Measurements from ENCODE around the gene ST3GAL5. TPM values are rescaled to one million over a fixed set of nuclear protein-coding genes. Genes with fewer than 3 reads are reported as not detected.

The ST3GAL5 gene
- total RNA-seq, 2 experiments from 2014 or later = 21.1 to 21.5 TPM

- H3K9me3 Mint-ChIP-seq = no peaks in the 10 kb centered on the region
- ATAC-seq (no peak), DNase-seq (no peak)
- peaks cover 12% of the 10 kb centered on the region for H3K4me1 Mint-ChIP-seq (ENCODE audit: low read depth)
- POLR2A ChIA-PET = no interaction called here
- intact Hi-C loops (cut with micrococcal nuclease) = no loop called here
- no peak overlapping the region for H3K27ac Mint-ChIP-seq
- no peaks in the 10 kb centered on the region for H3K36me3 Mint-ChIP-seq (ENCODE audit: low read depth)
- peaks cover 5% of the 10 kb centered on the region for H3K27me3 Mint-ChIP-seq
- TF ChIP-seq, protein P1, sequence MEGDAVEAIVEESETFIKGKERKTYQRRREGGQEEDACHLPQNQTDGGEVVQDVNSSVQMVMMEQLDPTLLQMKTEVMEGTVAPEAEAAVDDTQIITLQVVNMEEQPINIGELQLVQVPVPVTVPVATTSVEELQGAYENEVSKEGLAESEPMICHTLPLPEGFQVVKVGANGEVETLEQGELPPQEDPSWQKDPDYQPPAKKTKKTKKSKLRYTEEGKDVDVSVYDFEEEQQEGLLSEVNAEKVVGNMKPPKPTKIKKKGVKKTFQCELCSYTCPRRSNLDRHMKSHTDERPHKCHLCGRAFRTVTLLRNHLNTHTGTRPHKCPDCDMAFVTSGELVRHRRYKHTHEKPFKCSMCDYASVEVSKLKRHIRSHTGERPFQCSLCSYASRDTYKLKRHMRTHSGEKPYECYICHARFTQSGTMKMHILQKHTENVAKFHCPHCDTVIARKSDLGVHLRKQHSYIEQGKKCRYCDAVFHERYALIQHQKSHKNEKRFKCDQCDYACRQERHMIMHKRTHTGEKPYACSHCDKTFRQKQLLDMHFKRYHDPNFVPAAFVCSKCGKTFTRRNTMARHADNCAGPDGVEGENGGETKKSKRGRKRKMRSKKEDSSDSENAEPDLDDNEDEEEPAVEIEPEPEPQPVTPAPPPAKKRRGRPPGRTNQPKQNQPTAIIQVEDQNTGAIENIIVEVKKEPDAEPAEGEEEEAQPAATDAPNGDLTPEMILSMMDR (IDR thresholded peaks at IDR 0.05) = no peak
- no peak overlapping the region for H3K4me3 Mint-ChIP-seq
- CTCF ChIA-PET = interaction anchor here (1.1 kb wide), 1 partner anchor 13 kb away, joined by 4 read pairs; no protein-coding TSS in a partner anchor
These were observed 88.2 kb downstream of the ST3GAL5 start for GRCh38 chr2:85800586-85800985.

DNA sequence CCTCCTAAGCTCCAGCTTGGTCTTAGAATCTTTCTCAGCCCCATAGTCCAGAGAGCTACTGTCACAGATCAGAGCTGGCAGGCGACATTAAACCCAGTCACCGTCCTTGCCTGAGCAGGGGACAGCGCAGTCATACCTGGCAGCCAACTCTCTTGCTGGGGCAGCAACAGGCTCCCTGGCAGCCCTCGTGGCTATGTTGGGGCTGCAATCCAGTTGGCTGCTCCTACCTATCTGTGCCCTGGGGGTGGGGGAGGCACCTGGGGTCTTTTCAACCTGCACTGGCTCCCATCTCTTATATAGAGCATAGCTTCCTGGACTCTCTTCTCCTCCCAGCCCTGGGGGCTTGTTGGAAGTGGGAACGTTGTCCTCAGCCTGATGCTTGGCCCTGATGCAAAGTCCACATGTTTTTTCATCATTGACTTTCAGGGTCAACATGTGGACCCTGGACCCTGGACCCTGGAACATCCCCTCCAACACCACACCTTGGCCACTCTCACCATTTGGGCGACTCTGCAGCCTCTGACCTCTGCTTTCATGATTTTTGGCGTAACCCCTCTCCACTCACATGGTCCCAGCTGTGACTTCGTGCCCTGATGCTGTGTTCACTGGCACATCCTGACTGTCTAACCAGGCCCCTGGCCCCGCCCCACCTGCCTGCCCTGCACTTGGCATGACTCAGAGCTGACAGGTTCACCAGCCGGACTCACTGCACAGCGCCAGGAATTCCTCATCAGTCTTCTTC is 89.4 kb downstream of the ST3GAL5 start:
- ATAC-seq (peak; percentile 42), DNase-seq (peak; percentile 33)
- intact Hi-C loops (cut with micrococcal nuclease) = no loop called here
- TF ChIP-seq, protein P1 (IDR thresholded peaks at IDR 0.05) = no peak
- CTCF ChIA-PET = interaction anchor here (0.9 kb wide), 1 partner anchor 15 kb away, joined by 4 read pairs; no protein-coding TSS in a partner anchor
- Mint-ChIP-seq H3K27me3 (peaks cover 5% of the 10 kb centered on the region), H3K36me3 (ENCODE audit: low read depth) (no peaks in the 10 kb centered on the region), H3K4me3 (no peak overlapping the region), H3K9me3 (no peaks in the 10 kb centered on the region), H3K27ac (no peak overlapping the region), H3K4me1 (ENCODE audit: low read depth) (peaks cover 8% of the 10 kb centered on the region)
- POLR2A ChIA-PET = interaction anchor here (0.7 kb wide), 1 partner anchor 65 kb away, joined by 3 read pairs; no protein-coding TSS in a partner anchor

GRCh38 chr2:85797921-85798320 is 90.9 kb downstream of the ST3GAL5 start:
- no peaks in the 10 kb centered on the region for H3K9me3 Mint-ChIP-seq
- H3K4me3 Mint-ChIP-seq = no peak overlapping the region
- ChIA-PET POLR2A (no interaction called here), CTCF (interaction anchor here (1.3 kb wide), 1 partner anchor 69 kb away, joined by 3 read pairs; no protein-coding TSS in a partner anchor)
- no peaks in the 10 kb centered on the region for H3K4me1 Mint-ChIP-seq (ENCODE audit: low read depth)
- DNase-seq (no peak), ATAC-seq (no peak)
- H3K27ac Mint-ChIP-seq = no peak overlapping the region
- H3K27me3 Mint-ChIP-seq = peaks cover 5% of the 10 kb centered on the region
- H3K36me3 Mint-ChIP-seq (ENCODE audit: low read depth) = no peaks in the 10 kb centered on the region
- intact Hi-C loops (cut with micrococcal nuclease) = no loop called here
- TF ChIP-seq, protein P1 (IDR thresholded peaks at IDR 0.05) = no peak

DNA sequence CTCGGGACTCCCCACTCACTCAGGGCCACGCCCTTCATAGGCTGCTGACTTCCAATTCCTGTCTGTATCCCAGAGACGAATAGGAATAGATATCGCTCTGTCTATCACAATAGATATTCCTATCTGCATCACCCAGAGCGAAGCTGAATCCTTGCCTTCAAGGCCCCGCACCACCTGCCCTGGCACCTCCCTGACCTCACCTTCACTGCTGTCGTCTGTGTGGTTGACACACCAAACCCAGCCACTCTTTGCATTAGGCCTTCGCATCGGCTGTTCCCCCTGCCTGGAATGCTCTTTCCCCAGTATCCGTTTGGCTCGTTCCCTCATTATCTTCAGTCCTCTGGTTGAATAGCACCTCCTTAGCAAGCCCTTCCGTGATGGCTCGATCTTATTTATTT is 91.5 kb downstream of the ST3GAL5 start:
- H3K4me3 Mint-ChIP-seq = no peak overlapping the region
- intact Hi-C loops (cut with micrococcal nuclease) = no loop called here
- CTCF ChIA-PET = interaction anchor here (1.3 kb wide), 1 partner anchor 69 kb away, joined by 3 read pairs; no protein-coding TSS in a partner anchor
- peaks cover 5% of the 10 kb centered on the region for H3K27me3 Mint-ChIP-seq
- DNase-seq (no peak), ATAC-seq (no peak)
- H3K27ac Mint-ChIP-seq = no peak overlapping the region
- TF ChIP-seq, protein P1 (IDR thresholded peaks at IDR 0.05) = no peak
- H3K9me3 Mint-ChIP-seq = no peaks in the 10 kb centered on the region
- no peaks in the 10 kb centered on the region for H3K36me3 Mint-ChIP-seq (ENCODE audit: low read depth)
- H3K4me1 Mint-ChIP-seq (ENCODE audit: low read depth) = no peaks in the 10 kb centered on the region
- POLR2A ChIA-PET = no interaction called here
